Prostate gland (tissue), 2 donors: ENCODE measurements around the gene POLE. TPM values are rescaled to one million over a fixed set of nuclear protein-coding genes. Genes with fewer than 3 reads are reported as not detected.

Experiments used
- DNase-seq: peaks from one replicate; pipeline ENCODE4 v3.0.0-alpha.2; 2019; ENCODE audit warnings: low spot score
- H3K27ac ChIP-seq, 2 donors: fragments of 200-600 bp; sonication (generic); 2 replicates each; pipeline ENCODE4 v1.5.1; 2017 to 2019
- H3K27me3 ChIP-seq: fragments of 200-600 bp; sonication (generic); replicated peaks from 2 replicates; pipeline ENCODE4 v1.5.1; 2019; ENCODE audit not compliant: insufficient read depth
- H3K36me3 ChIP-seq, 2 donors: fragments of 200-600 bp; sonication (generic); 1 replicate in 1 of 2; 2 replicates in 1 of 2; pipeline versions ENCODE4 v1.5.1 to v1.8.1; 2017 to 2019
- H3K4me1 ChIP-seq: fragments of 200-600 bp; sonication (generic); replicated peaks from 2 replicates; pipeline ENCODE4 v1.5.1; 2019
- H3K4me3 ChIP-seq, 2 donors: fragments of 200-600 bp; sonication (generic); 2 replicates each; pipeline ENCODE4 v1.5.1; 2017 to 2019
- H3K9me3 ChIP-seq: fragments of 200-600 bp; sonication (generic); 2 replicates; pipeline ENCODE4 v1.5.1; 2017
- POLR2A ChIP-seq: fragments of 450-650 bp; IDR thresholded peaks from one replicate; pipeline ENCODE4 v1.6.1; 2016; ENCODE audit warnings: antibody characterized with exemption, mild to moderate bottlenecking
- POLR2AphosphoS5 ChIP-seq: sonication (generic); formaldehyde crosslinking; IDR thresholded peaks from one replicate; pipeline ENCODE4 v1.6.1; 2017; ENCODE audit warnings: antibody characterized with exemption
- WGBS: methylation state at CpG from one replicate; pipeline ENCODE4 v1.1.5; 2018; 5-methylcytosine and 5-hydroxymethylcytosine counted together
- intact Hi-C: fragments of 100-400 bp; cut with DNase I; formaldehyde crosslinking; loops from one replicate; pipeline ENCODE4 v1.14.2; 2022
- total RNA-seq, 2 donors: library from RNA; depleted of rRNA; stranded (reverse); fragments of >200 nt; gene quantifications; one replicate each; pipeline ENCODE4 v1.1.0, GENCODE V29; 2016
- TF ChIP-seq, protein P1 (sequence below), 4 experiments: fragments of 200-600 bp in 2 of 4; fragments of 450-650 bp in 2 of 4; sonication (generic) in 2 of 4; IDR thresholded peaks; 1 replicate in 3 of 4; 2 replicates in 1 of 4; pipeline ENCODE4 v1.5.1; 2016 to 2019; ENCODE audit warnings: antibody characterized with exemption in 4 of 4, mild to moderate bottlenecking in 2 of 4, moderate library complexity in 2 of 4

The POLE gene
- total RNA-seq, 2 donors from 2014 or later: 41.8 to 65.4 TPM

DNA sequence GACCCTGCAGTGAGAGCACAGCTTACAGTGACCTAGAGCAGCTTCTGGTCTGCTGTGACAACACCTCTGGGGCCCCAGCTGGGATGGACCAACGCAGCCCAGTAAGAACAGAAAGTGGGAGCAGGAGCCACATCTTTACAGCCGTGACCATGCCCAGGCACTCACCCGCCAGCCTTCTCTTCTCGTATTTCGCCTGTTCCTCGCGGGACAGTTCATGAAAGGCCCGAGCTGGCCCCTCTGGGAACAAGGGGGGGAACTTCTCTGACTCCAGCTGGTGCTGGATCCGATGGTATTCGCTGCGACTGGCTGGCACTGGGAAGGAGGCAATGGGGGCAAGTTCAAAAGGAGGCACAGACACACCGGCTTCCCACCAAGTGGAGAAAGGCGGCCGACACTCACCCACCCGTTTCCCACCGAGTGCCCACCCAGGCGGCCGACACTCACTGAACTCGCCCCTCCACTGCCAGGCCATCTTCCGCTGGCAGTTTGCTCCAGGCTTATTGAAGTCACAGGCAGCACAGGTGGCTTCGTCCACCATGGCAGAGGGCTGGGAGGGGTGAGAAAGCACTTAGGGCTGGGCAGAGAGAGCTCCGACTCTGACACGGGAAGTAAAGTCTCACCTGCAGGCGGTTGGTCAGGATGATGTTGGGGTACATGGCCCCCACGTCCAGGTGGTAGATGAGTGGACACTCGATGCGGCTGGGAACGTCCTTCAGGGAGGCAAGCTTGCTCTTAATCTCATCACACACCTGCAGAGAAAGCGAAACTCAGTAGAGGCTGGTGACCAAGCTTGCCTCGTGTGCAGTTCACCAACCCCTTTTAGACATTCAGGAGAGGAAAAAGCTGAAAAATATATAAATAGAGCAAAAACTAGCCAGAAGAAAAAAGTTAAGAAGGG, 18.7 kb downstream of the POLE start:
- peaks cover 2 to 15% of the 10 kb centered on the region in 2 donors for H3K36me3 ChIP-seq
- H3K4me1 ChIP-seq: no peaks in the 10 kb centered on the region
- WGBS: 94% methylated on average over 30 of the region's 30 CpGs
- TF ChIP-seq POLR2AphosphoS5 (no peak), POLR2A (no peak)
- TF ChIP-seq, protein P1, sequence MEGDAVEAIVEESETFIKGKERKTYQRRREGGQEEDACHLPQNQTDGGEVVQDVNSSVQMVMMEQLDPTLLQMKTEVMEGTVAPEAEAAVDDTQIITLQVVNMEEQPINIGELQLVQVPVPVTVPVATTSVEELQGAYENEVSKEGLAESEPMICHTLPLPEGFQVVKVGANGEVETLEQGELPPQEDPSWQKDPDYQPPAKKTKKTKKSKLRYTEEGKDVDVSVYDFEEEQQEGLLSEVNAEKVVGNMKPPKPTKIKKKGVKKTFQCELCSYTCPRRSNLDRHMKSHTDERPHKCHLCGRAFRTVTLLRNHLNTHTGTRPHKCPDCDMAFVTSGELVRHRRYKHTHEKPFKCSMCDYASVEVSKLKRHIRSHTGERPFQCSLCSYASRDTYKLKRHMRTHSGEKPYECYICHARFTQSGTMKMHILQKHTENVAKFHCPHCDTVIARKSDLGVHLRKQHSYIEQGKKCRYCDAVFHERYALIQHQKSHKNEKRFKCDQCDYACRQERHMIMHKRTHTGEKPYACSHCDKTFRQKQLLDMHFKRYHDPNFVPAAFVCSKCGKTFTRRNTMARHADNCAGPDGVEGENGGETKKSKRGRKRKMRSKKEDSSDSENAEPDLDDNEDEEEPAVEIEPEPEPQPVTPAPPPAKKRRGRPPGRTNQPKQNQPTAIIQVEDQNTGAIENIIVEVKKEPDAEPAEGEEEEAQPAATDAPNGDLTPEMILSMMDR (IDR thresholded peaks at IDR 0.05): no peak
- no peak overlapping the region for H3K4me3 ChIP-seq
- DNase-seq: no peak
- H3K27me3 ChIP-seq: no peaks in the 10 kb centered on the region
- no peaks in the 10 kb centered on the region for H3K9me3 ChIP-seq
- H3K27ac ChIP-seq: no peak overlapping the region
- intact Hi-C loops: no loop called here

DNA sequence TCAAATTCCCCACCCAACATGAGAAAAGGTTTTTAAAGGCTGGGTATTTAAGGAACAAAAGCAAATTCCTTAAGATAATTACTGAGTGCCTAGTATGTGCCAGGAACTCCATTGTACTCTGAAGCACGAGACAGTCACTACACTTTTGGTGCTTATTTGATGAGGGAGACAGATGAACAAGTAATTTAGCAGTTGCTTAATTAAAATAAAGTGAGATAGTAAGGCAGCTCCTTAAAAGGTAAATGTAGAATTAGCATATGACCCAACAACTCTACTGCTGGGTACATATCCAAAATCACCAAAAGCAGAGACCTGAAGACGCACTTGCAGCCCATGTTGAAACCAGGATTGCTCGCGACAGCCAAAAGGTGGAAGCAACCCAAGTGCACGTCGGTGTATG, 21.3 kb downstream of the POLE start:
- DNase-seq: no peak
- H3K4me1 ChIP-seq: no peaks in the 10 kb centered on the region
- intact Hi-C loops: no loop called here
- no peak overlapping the region for H3K4me3 ChIP-seq
- H3K36me3 ChIP-seq: peaks cover 7 to 9% of the 10 kb centered on the region in 2 donors
- H3K9me3 ChIP-seq: no peaks in the 10 kb centered on the region
- TF ChIP-seq POLR2A (no peak), POLR2AphosphoS5 (no peak)
- TF ChIP-seq, protein P1 (IDR thresholded peaks at IDR 0.05): no peak
- H3K27me3 ChIP-seq: no peaks in the 10 kb centered on the region
- 88% methylated on average over 6 of the region's 6 CpGs for WGBS
- H3K27ac ChIP-seq: no peak overlapping the region

DNA sequence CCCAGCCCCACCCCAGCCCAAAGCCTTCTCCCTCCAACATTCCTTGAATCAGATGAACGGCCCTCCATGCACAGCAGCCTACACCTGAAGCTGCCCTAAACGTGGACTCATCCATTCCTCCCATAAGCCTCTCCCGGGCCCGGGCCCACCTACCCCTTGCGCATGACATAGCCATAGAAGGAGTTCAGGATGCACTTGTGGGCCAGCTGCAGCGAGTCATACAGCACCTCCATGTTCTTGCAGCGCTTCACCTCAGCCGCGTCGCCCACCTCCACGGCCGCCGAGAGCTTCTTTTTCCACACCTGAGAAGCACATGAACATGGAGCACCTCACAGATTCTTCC, 22.0 kb downstream of the POLE start:
- intact Hi-C loops: no loop called here
- Histone ChIP-seq H3K4me3 (no peak overlapping the region), H3K27ac (no peak overlapping the region), H3K36me3 (peaks cover 14% of the 10 kb centered on the region in 2 donors), H3K9me3 (no peaks in the 10 kb centered on the region), H3K27me3 (no peaks in the 10 kb centered on the region), H3K4me1 (no peaks in the 10 kb centered on the region)
- WGBS: 94% methylated on average over 13 of the region's 13 CpGs
- TF ChIP-seq, protein P1 (IDR thresholded peaks at IDR 0.05): no peak
- TF ChIP-seq POLR2AphosphoS5 (no peak), POLR2A (no peak)
- no peak for DNase-seq

DNA sequence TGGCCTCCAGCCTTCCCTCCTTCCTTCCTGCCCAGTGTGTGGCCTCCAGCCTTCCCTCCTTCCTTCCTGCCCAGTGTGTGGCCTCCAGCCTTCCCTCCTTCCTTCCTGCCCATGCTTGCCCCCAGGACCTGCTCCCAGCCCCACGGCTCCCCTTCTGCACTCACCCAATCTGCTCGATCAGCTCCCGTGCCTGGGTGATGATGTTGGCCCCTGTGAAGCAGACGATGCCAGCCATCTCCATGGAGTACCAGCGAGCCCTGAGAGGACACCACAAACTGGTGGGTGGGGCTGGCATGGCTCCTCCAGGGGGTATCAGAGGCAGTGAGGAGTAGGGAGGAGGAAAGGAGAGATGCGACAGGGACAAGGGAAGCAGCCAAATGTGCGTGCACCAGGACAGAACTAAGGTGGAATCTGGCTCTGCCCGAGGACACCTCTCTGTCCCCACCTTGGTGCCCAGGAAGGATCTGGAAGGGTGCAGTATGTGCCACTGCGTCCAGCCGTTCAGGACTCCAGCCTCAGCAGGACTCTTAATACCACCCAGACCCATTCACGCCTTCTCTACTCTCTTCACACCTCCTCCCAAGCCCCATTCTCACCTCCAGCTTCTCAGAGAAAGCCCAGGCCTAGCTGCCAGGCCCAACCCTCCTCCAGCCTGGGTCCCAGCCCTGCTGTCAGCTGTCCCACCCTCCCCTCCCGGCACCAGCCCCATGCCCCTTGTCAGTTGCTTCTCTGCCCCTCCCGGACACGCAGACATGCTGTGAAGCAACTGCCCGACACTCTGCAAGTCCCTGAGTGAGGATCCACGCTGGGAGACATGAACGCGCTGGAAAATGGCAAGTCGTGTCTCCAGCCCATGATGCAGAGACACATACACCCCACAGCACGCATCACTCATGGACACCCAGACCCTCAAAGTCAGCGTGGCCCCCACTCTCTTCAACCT, 22.7 kb downstream of the POLE start:
- H3K27ac ChIP-seq: no peak overlapping the region
- no peak for DNase-seq
- TF ChIP-seq, protein P1 (IDR thresholded peaks at IDR 0.05): no peak
- no peak for TF ChIP-seq POLR2A
- TF ChIP-seq POLR2AphosphoS5: no peak
- H3K9me3 ChIP-seq: no peaks in the 10 kb centered on the region
- H3K4me3 ChIP-seq: no peak overlapping the region
- WGBS: 85% methylated on average over 21 of the region's 21 CpGs
- no peaks in the 10 kb centered on the region for H3K27me3 ChIP-seq
- intact Hi-C loops: no loop called here
- H3K4me1 ChIP-seq: no peaks in the 10 kb centered on the region
- peaks cover 14 to 17% of the 10 kb centered on the region in 2 donors for H3K36me3 ChIP-seq
